H4 (cell line): ENCODE measurements around the gene PDLIM3. TPM values are rescaled to one million over a fixed set of nuclear protein-coding genes. Genes with fewer than 3 reads are reported as not detected.

Source experiments
- DNase-seq: peaks from one replicate; pipeline ENCODE4 v3.0.0-alpha.2; 2015; ENCODE audit warnings: low spot score
- total RNA-seq: library from RNA; depleted of rRNA; stranded (reverse); fragments of >200 nt; shearing (Covaris generic); gene quantifications from 2 replicates; pipeline ENCODE4 v1.2.3, GENCODE V29; 2014; rRNA removed

The PDLIM3 gene
- total RNA-seq, 1 experiment from 2014 or later: 16.2 TPM

- DNase-seq: peak; percentile 63
These were observed 63.8 kb downstream of the PDLIM3 start, which contains the start of gene CCDC110 for GRCh38 chr4:185471235-185472102. Gene CCDC110, minus strand, starts transcription at chr4:185471733. Its CDS starts 50 bp downstream, at chr4:185471683.

- DNase-seq: peak; percentile 18
These were observed 64.7 kb downstream of the PDLIM3 start for GRCh38 chr4:185470501-185471195.

DNA sequence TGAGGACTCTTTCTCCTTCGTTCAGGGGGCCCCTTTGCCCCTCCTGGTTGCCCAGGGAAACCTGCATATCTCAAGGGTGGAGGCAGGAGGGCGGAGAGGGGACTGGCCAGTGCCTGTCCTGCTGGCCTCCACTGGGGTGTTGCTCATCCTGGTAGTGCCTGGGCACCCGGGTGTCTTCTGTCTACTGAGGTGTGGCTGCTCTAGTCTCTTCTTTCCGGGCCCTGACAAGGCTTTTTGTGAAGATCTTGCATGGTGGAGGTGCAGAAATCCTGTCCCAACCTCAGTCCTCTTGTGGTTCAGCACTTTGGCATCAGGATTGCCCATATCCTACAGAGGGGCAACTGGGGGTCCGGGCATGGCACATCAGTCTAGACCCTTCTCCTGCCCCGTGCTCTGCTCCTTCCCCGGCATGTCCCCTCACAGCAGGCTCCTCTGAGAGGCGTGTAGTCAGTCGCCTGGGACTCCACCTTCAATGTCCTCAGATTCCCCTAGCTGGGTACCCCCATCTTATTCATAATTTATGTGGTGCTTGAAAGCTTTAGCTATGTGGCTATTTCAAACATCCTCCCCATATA lies 65.6 kb downstream of the PDLIM3 start:
- DNase-seq: no peak

- no peak for DNase-seq
These were observed 66.3 kb downstream of the PDLIM3 start for GRCh38 chr4:185468999-185469398.

DNA sequence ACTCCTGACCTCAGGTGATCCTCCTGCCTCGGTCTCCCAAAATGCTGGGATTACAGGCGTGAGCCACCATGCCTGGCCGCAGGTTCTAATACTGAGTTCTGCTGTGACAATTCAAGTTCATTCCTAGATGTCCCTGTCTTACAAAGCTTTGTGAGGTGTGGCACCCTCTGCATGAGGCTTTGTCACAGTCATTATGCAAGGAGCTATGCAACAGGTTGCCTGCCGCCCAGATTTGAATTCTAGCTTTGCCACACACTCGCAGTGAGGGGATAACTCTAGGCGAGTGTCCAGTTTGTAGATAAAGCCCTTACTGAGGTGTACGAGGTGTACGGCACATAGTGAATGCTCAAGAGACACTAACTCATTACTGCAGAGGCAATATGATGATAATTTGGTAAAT lies 67.3 kb downstream of the PDLIM3 start:
- no peak for DNase-seq

DNA sequence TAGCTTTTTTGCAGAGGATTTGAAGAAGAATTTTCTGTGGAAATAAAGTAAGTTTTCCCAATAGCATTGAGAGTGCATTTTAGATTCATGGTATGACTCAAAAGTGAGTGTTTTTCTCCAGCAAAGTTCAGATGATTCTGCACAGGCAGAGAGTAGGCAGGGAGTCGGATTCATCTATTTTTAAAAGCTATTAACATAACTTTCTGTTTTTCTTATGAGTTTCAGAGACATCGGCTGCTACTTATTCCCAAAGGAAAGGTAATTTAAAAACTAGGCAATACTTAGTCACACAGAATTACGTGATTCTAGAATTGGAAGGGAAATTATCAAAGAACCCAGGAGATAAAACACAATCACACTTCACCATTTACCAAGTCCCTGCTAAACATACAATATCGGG lies 68.2 kb downstream of the PDLIM3 start:
- DNase-seq: no peak

GRCh38 chr4:185465707-185466106 lies 69.6 kb downstream of the PDLIM3 start:
- DNase-seq: no peak

GRCh38 chr4:185464887-185465286 lies 70.4 kb downstream of the PDLIM3 start:
- no peak for DNase-seq

GRCh38 chr4:185464183-185464582 lies 71.1 kb downstream of the PDLIM3 start:
- no peak for DNase-seq

GRCh38 chr4:185463541-185463940 lies 71.8 kb downstream of the PDLIM3 start:
- no peak for DNase-seq

DNA sequence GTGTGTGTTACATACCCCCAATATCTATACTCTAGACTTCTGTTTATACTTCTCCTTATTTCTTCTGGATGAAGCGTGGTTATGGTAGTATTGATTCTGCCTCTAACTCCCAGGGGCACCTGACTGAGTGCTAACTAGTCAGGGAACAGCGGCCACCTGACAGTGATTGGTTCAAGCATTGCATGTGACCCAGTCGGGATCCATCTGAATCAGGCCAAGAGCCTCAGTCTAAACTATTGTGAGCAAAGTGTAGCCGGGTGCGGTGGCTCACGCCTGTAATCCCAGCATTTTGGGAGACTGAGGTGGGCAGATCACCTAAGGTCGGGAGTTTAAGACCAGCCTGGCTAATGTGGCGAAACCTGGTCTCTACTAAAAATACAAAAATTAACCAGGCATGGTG lies 73.7 kb downstream of the PDLIM3 start:
- DNase-seq: no peak

DNA sequence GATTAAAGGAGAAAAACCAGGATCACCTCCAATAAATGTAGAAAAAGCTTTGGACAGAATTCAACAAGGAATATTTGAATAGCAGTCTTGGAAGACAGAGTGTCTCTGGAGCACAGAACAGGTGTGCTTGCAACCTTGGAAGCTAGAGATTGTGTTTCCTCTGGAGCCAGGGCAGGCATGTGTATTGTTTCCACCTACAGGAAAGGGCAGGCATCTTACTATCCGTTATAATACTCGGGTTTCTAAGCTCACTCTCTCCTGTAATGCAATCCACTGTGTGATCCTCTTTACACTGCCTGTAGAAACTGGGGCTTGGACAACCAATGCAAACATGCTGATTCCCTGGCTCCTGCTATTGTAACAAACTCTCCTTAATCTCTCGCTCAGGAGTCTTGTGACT lies 78.2 kb downstream of the PDLIM3 start:
- no peak for DNase-seq

- no peak for DNase-seq
These were observed 79.2 kb downstream of the PDLIM3 start for GRCh38 chr4:185456131-185456530.

Other genes with a start within 250 kb of the PDLIM3 start
- 0.35 and 0.39 TPM in 2 replicates for gene LRP2BP, start 139.6 kb downstream of the PDLIM3 start, total RNA-seq
- 6.4 and 9.5 TPM in 2 replicates for gene ANKRD37, start 138.7 kb downstream of the PDLIM3 start, total RNA-seq
- gene UFSP2, start 109.5 kb downstream of the PDLIM3 start, total RNA-seq: 38.9 and 39.7 TPM in 2 replicates
- 0.12 TPM in 1 of 2 replicates, not detected in the other for gene CCDC110, start 63.8 kb downstream of the PDLIM3 start, total RNA-seq